CD4-positive, alpha-beta T cell treated with Interleukin-2 at 100 ng/mL for 4 hours (primary cell): Measurements from ENCODE around the gene UPF1.
A peak's percentile ranks its signal among the peaks of the same experiment; 100 is the strongest.

Source experiments
- DNase-seq: peaks from one replicate; pipeline ENCODE4 v3.0.0-alpha.2; 2020; ENCODE audit warnings: low spot score

Gene UPF1

GRCh38 chr19:18857223-18857622, 25.5 kb downstream of the UPF1 start:
- no peak for DNase-seq

DNA sequence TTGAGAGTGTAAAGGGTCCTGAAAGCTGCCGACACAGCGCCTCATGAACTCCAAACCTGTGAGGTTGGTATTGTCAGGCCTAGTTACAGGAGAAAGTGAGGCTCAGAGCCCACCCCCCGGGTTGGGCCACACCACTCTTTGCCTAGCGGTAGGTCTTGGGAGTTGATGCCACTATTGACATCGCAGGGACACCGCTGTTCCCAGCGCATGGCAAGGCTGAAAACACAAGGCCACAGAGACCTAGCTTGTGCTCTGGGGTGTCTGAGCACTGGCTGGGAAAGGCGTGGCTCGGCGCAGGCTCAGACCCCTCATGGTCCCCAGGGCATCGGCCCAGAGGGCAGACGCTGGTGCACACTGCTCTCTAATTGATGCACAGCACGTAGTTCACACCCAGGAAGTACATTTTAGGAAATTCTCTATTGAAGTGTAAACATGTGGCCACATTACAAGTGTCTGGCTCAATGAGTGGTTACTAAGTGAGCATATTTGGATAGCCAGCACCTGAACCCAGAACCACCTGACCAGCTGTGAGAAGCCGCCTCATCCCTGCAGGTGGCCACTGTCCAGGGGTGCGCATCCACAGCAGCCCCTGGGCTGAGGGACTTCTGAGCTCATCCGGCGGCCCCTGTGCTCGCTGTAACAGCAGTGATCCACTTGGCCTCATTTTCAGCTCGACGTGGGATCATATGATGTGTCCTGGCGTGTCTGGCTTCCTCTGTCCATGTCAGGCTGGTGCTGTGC, 27.3 kb downstream of the UPF1 start:
- DNase-seq, result no peak

- no peak for DNase-seq
These were observed 28.0 kb downstream of the UPF1 start for GRCh38 chr19:18859676-18860301.

DNA sequence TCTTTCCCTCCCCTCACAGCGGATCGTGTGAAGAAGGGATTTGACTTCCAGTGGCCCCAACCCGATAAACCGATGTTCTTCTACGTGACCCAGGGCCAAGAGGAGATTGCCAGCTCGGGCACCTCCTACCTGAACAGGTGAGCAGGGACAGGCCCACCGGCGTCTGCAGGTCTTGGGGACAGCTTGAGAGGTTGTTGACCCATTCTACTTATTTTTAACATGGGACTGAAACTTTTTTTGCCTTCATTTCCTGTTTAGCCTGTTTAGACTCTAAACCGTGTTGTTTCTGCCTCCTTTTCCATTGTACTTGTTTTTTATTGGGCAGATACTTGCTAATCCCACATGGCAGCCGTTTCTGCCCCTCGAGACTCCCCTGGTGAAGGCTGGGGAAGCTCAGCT, 28.5 kb downstream of the UPF1 start:
- no peak for DNase-seq

DNA sequence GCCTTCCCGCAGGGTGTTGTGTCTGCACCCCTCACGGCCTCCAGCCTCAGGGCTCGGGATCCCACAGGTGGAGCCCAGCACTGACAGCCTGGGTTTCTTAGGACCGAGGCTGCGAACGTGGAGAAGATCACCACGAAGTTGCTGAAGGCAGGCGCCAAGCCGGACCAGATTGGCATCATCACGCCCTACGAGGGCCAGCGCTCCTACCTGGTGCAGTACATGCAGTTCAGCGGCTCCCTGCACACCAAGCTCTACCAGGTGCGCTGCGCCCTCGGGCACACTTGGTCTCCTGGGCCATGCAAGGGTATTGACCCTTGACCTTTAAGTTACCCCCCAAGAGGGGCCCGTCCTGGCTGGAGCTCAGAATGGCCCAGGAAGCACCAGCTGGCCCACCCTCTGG, 29.0 kb downstream of the UPF1 start:
- no peak for DNase-seq

- no peak for DNase-seq
These were observed 29.5 kb downstream of the UPF1 start for GRCh38 chr19:18861235-18861634.

GRCh38 chr19:18861917-18862316, 30.2 kb downstream of the UPF1 start:
- DNase-seq, result no peak

DNA sequence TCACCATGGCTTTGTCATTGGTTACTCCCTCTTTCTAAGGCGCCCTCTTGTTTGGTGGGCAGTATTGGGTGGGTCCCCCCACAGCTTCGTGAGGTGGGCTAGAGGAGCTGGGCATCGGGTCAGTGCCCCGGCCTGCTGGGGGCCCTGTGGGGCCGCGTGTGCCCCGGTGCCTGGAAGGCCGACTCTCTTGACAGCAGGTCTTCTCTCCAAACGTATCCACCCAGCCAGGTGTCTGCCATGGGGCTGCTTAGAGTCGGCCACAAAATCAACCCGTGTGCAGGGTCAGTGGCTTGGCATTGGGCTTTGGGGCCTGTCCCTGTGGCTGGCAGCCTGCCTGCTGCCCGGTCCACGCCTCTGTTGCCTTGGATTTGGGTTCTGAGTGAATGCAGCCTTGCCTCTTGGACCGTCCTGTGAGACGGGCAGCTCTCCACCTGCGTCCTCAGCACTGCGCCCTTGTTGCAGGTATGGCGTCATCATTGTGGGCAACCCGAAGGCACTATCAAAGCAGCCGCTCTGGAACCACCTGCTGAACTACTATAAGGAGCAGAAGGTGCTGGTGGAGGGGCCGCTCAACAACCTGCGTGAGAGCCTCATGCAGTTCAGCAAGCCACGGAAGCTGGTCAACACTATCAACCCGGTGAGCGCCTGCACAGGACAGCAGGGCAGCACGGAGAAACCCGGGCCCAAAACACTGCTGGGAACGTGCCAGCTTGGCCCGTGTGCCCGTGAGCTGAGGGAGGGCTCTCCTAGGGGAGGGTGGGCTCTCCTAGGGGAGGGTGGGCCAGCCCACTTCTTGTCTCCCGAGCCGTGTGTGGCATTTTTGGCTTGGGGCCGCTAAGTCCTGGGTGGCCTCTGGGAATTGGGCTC, 31.4 kb downstream of the UPF1 start:
- no peak for DNase-seq

- no peak for DNase-seq
These were observed 32.1 kb downstream of the UPF1 start for GRCh38 chr19:18863843-18864362.

GRCh38 chr19:18865106-18865972, 33.6 kb downstream of the UPF1 start:
- DNase-seq, result no peak

DNA sequence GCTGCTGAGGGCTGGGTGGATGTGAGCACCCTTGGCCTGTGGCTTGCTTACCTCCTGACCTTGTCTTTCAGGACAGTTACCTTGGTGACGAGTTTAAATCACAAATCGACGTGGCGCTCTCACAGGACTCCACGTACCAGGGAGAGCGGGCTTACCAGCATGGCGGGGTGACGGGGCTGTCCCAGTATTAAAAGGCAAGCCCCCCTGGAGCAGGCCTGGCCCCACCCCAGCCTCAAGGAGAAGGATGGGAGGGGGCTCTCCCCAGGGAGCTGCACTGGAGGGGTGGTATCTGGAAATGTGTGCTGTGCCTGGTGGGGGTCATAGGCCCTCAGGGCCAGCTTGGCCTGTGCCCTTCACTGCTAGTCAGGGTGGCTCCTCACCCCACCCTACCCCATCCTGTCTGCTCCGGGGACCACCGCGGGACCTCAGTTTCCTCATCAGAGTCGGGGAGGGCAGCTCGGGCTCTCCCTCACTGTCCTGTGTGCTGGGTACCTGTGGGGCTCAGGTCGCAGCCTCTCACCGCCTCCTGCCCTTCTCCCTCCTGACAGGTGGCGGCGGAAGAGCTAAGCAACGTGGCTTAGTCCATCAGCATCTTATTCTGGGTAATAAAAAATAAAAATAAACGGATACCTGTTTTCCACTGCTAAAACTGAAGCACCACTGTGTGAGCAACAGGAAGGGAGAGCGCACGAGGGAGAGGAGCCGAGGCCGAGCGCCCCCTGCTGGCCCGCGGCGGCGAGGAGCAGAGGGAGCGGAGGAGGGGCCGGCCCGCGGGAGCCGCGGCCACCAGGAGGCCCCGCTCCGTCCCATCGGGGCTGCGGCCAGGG, 34.4 kb downstream of the UPF1 start:
- DNase-seq, result peak; percentile 54

DNA sequence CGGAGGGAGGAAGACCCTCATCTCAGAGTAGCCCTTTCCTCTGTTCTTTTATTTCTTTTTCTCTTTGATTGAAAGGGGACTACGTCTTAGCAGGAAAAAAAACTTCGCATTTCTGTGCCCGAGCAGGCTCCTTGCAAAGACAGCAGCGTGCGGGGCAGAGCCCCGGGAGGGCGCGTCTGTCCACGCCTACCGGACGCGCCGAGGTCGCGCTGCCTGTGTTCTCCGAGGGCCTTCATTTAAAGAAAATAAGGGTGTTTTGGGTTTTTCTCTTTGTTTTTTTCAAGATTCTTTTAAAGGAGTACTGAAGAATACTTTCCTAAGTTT, 35.0 kb downstream of the UPF1 start:
- DNase-seq, result no peak

DNA sequence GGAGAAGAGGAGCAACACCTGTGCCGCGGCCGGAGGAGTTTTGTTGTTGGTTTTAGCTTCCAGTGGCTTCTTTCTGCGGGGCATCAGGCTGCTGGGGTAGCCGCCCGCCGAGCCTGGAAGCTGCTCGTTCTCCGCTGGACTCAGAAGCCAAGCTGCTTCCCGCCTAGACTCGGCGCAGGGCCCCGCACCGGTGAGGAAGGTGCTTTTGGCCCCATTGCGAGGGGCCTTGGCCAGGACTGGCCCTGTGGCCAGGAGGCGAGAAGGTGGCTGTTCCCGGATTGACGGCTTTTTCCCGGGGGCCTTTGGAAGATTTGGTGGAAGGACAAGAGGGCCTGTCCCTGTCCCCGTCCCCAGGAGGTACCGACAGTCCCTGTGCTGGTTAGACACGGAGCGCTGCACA, 35.4 kb downstream of the UPF1 start:
- no peak for DNase-seq

DNA sequence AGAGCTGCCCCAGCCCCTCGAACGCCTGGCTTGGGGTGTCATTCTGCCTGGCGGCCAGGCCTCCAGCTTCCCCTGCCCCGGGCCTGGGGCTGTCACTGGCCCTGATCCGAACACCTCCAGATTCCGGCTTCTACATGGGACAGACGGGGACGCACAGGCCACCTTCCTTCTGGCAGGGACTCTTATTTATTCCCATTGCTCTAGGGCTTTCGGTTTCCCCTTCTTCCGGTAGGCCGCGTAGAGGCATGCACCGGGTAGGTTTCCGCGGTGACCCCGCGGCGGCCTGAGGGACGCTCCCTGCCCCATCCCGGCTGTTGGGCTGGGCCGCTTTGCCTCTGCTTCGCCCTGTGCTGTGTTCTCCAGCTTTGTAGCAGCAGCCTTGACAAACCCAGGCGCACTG, 36.0 kb downstream of the UPF1 start:
- no peak for DNase-seq

GRCh38 chr19:18868380-18869022, 36.7 kb downstream of the UPF1 start:
- DNase-seq, result no peak

DNA sequence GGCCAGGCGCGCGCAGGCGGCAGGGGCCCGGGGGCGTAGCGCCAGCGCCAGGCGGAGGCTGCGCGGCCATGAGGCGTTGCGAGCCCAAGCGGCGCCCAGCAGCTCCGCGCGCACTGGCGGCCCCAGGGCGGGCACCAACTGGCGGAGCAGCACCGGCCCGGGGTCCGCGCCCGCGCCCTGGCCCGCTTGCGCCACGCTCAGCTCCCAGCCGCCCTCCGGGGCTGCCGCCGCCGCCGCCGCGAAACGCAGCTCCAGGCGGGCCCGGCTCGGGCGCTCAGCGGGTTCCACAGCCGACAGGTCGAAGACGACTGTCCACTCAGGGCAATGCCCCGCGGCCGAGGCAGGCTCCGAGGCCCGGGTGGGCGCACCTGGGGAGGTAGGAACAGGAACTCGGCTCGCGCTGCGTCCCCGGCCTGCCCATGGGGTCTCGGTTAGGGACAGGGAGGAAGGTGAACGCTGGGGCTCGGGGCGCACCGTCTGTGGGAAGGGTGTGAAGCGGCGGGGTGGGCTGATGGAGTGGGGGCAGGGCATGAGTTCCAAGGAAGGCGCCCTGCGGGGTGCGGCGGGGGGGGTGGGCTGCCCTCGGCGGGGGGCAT, 37.4 kb downstream of the UPF1 start:
- DNase-seq, result no peak

- no peak for DNase-seq
These were observed 38.2 kb downstream of the UPF1 start for GRCh38 chr19:18869781-18870530.

DNA sequence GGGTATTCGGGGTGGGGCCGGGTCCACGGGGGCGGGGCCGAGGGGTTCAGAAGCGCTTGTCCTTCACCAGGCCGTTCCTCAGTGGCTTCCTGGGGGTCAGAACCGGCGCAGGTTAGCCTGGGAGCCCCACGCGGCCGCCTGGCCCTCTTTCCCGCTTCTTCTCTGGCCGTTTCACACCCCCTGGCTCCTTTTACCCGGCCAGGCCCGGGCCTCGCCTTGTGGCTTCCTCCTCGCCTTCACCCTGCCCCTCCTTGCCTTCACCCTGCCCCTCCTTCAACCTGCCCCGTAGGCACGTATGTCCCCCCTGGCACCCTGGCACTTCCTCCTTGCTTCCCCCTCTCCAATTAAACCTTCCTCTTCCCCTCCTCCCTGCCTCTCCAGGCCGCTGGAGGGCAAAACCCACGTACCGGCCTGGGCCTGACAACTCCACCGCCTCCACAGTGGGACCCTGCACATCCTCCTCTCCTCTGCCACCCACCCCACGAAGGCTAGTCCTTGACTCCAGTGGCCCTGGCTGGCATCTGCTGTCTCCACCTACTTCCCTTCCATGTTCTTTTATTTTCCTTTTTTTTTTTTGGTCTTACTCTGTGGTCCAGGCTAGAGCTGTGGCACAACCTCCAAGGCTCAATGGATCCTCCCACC, 38.9 kb downstream of the UPF1 start:
- no peak for DNase-seq

DNA sequence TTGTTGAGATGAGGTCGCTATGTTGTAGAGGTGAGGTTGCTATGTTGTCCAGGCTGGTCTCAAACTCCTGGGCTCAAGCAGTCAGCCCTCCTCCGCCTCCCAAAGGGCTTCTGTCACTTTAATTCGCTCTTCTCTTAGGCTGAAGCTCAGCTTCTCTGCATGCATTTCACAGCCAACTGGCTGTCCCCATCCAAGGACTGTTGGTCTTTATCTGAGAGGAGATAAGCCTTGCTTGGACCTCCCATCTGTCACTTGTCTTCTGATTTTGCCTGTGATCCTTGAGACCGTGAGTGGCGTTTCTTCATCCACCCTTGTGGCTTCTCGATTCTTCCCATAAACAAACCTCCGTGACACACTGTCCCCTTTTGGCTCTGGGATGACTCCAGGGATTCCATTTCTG, 39.8 kb downstream of the UPF1 start:
- DNase-seq, result no peak
